Measurements from ENCODE around the gene RAB3GAP1. TPM values are rescaled to one million over a fixed set of nuclear protein-coding genes. Genes with fewer than 3 reads are reported as not detected.
A peak's percentile ranks its signal among the peaks of the same experiment; 100 is the strongest.
"Not testable (repeated sequence)": the region's sequence is repeated elsewhere in the genome, so short reads cannot be mapped to it uniquely, and the experiment has no call there.

RAB3GAP1 gene
- total RNA-seq, 1 donor from 2014 or later, result 32.0 TPM

DNA sequence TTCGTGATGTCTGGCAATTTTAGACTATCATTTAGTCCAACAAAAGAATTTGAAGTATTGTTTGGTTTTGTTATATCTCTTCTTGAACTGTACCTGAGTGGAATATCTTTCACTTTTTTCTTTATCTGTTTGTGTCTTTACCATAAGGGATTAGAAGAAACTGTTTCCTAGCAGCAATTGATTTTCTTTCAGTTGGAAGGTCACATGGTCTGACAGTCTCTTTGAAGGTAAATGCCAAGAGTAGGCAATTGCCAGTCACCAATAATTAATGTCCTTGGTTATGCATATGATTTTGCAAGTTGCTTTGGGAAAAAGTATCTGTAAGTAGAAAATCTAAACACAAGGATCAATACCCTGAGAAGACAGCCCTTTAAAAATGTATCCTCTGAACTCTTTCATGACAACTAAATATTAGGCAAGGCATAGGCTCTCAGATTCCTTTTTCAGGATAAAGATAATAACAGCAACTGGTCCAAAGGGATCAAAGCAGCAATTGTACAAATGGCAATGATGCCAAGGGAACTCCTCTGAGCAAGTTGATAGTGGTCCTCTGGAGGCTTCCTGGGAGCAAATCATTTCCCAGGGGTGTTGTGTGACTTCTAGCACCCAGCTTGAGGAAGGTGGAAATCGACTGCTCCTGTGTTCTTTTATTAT, 22.5 kb upstream of the RAB3GAP1 start:
- peaks cover 10% of the 10 kb centered on the region for H3K9me3 Mint-ChIP-seq
- no peaks in the 10 kb centered on the region for H3K27me3 Mint-ChIP-seq
- no peaks in the 10 kb centered on the region for H3K4me1 Mint-ChIP-seq (ENCODE audit: unreplicated experiment)
- H3K4me3 Mint-ChIP-seq, result no peak overlapping the region
- H3K36me3 Mint-ChIP-seq, result no peaks in the 10 kb centered on the region
- DNase-seq (ENCODE audit: extremely low spot score, unreplicated experiment), result no peak
- TF ChIP-seq, protein P1, sequence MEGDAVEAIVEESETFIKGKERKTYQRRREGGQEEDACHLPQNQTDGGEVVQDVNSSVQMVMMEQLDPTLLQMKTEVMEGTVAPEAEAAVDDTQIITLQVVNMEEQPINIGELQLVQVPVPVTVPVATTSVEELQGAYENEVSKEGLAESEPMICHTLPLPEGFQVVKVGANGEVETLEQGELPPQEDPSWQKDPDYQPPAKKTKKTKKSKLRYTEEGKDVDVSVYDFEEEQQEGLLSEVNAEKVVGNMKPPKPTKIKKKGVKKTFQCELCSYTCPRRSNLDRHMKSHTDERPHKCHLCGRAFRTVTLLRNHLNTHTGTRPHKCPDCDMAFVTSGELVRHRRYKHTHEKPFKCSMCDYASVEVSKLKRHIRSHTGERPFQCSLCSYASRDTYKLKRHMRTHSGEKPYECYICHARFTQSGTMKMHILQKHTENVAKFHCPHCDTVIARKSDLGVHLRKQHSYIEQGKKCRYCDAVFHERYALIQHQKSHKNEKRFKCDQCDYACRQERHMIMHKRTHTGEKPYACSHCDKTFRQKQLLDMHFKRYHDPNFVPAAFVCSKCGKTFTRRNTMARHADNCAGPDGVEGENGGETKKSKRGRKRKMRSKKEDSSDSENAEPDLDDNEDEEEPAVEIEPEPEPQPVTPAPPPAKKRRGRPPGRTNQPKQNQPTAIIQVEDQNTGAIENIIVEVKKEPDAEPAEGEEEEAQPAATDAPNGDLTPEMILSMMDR (conservative IDR thresholded peaks at IDR 0.05), result no peak
- H3K27ac Mint-ChIP-seq, result no peak overlapping the region

DNA sequence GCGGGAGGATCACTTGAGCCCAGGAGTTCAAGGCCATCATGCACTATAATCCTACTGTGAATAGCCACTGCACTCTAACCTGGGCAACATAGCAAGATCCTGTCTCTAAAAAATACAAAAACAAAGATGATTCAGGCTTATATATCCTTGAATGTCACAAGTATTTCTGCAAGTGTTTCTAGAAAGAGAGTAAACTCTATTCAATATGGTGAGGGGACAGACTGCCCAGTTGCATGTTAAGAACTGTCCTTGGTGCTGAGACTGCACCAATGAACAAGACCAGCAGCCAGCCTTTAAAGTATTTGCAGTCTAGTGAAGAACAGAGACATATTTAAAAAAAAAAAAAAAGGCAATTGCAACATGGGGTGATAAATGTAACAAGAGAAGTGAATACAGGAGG, 21.3 kb upstream of the RAB3GAP1 start:
- H3K27me3 Mint-ChIP-seq, result no peaks in the 10 kb centered on the region
- no peaks in the 10 kb centered on the region for H3K36me3 Mint-ChIP-seq
- H3K27ac Mint-ChIP-seq, result no peak overlapping the region
- peaks cover 10% of the 10 kb centered on the region for H3K9me3 Mint-ChIP-seq
- TF ChIP-seq, protein P1 (conservative IDR thresholded peaks at IDR 0.05), result no peak
- no peak overlapping the region for H3K4me3 Mint-ChIP-seq
- no peaks in the 10 kb centered on the region for H3K4me1 Mint-ChIP-seq (ENCODE audit: unreplicated experiment)
- no peak for DNase-seq (ENCODE audit: extremely low spot score, unreplicated experiment)

DNA sequence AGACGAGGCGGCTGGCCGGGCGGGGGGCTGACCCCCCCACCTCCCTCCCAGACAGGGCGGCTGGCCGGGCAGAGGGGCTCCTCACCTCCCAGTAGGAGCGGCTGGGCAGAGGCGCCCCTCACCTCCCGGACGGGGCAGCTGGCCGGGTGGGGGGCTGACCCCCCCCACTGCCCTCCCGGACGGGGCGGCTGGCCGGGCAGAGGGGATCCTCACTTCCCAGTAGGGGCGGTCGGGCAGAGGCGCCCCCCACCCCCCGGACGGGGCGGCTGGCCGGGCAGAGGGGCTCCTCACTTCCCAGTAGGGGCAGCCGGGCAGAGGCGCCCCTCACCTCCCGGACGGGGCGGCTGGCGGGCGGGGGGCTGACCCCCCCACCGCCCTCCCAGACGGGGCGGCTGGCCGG, 18.9 kb upstream of the RAB3GAP1 start:
- H3K4me1 Mint-ChIP-seq (ENCODE audit: unreplicated experiment), result not testable (repeated sequence)

DNA sequence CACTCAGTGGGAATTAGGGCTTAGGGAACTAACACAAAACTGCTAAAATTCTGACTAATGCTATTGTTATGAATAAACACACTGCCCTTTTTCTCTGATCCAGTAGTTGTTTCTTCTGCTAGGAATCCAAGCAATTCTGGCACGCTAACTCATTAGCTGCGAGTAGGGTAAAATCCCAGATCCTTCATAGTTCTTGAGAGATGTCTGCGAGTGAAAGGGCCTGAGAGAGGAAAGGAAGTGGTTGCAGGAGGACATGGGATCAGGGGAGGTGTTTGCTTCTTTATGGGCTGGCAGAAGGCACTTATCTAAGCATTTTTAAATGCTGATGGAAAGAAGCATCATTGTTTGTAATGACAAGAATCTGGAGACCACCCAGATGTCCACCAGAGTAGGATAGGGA, 14.3 kb upstream of the RAB3GAP1 start:
- Mint-ChIP-seq H3K4me3 (no peak overlapping the region), H3K27ac (no peak overlapping the region), H3K36me3 (no peaks in the 10 kb centered on the region), H3K9me3 (no peaks in the 10 kb centered on the region), H3K27me3 (no peaks in the 10 kb centered on the region), H3K4me1 (ENCODE audit: unreplicated experiment) (no peaks in the 10 kb centered on the region)
- TF ChIP-seq, protein P1 (conservative IDR thresholded peaks at IDR 0.05), result no peak
- DNase-seq (ENCODE audit: extremely low spot score, unreplicated experiment), result no peak

More for the DNA sequence above, 18.9 kb upstream of the RAB3GAP1 start:
- H3K36me3 Mint-ChIP-seq; H3K4me3 Mint-ChIP-seq; H3K27ac Mint-ChIP-seq; H3K27me3 Mint-ChIP-seq; DNase-seq (ENCODE audit: extremely low spot score, unreplicated experiment): not testable (repeated sequence)
- H3K9me3 Mint-ChIP-seq, result peaks cover 10% of the 10 kb centered on the region

DNA sequence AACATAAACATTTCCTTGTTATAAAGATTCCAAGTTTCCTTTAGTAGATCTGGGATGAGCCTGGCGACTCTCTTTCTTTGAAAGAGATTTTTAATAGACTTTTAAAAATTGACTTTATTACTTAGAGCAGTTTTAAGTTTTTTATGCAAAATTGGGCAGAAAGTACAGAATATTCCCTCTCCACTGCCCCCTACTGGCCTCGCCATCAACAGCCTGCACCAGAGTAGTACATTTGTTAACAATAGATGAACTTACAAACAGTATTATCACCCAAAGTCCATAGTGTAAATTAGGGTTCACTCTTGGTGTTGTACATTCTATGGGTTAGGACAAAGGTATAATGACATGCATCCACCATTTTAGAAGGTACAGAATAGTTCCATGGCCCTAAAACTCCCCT, 8.7 kb upstream of the RAB3GAP1 start:
- Mint-ChIP-seq H3K27me3 (no peaks in the 10 kb centered on the region), H3K36me3 (no peaks in the 10 kb centered on the region), H3K9me3 (no peaks in the 10 kb centered on the region), H3K4me3 (no peak overlapping the region), H3K27ac (no peak overlapping the region), H3K4me1 (ENCODE audit: unreplicated experiment) (peaks cover 11% of the 10 kb centered on the region)
- no peak for DNase-seq (ENCODE audit: extremely low spot score, unreplicated experiment)
- TF ChIP-seq, protein P1 (conservative IDR thresholded peaks at IDR 0.05), result peak; percentile 71

DNA sequence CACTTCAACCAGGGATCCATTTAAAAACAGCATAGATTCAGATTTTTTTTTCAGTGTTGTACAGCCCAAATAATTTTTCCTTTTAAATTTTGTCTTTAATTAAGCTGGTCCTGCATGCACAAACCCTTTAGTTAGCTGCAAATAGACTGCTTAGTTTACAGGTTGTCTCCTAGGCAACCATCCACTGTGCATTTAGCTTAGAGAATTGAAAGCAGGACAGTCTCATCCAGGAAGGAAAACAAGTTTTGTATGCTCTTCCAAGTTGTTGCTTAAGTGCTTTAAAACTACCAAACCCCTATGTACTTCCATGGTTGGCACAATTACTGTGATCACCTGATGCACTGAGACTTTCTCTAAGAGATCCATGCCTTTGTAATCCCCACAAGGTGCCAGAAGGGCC, 4.8 kb upstream of the RAB3GAP1 start, which contains the start of gene MAP3K19:
Gene MAP3K19, minus strand, starts transcription at position 148 of the 400 bp plus-strand sequence. CDS start 22,800 bp downstream, outside the sequence.
- TF ChIP-seq, protein P1 (conservative IDR thresholded peaks at IDR 0.05), result no peak
- Mint-ChIP-seq H3K4me1 (ENCODE audit: unreplicated experiment) (peaks cover 16% of the 10 kb centered on the region), H3K4me3 (no peak within 1 kb of the TSS), H3K27me3 (no peaks in the 10 kb centered on the region), H3K9me3 (no peaks in the 10 kb centered on the region), H3K36me3 (no peaks in the 10 kb centered on the region), H3K27ac (peak within 1 kb of the TSS; percentile 63)
- DNase-seq (ENCODE audit: extremely low spot score, unreplicated experiment), result no peak
